RWPE2 (cell line): Measurements from ENCODE around the gene SCARF1.

ENCODE experiments used
- ATAC-seq: fragments of 200-7000 bp; cut with Tn5 transposase; 3 replicates; pipeline ENCODE4 v1.9.1; 2021; ENCODE audit warnings: low read depth
- DNase-seq: peaks from one replicate; pipeline ENCODE4 v3.0.0-alpha.2; 2020; ENCODE audit warnings: low spot score
- H3K27ac ChIP-seq: fragments of 450-650 bp; 2 replicates; pipeline ENCODE4 v1.5.1; 2017; ENCODE audit warnings: mild to moderate bottlenecking; ENCODE audit not compliant: poor library complexity, severe bottlenecking
- H3K27me3 ChIP-seq: fragments of 250-450 bp; sonication (Bioruptor Pico); 2 replicates; pipeline ENCODE4 v1.5.1; 2021; ENCODE audit warnings: mild to moderate bottlenecking, moderate library complexity; ENCODE audit not compliant: insufficient read depth, poor library complexity, severe bottlenecking
- H3K36me3 ChIP-seq: fragments of 250-450 bp; sonication (Bioruptor Pico); 2 replicates; pipeline ENCODE4 v1.5.1; 2020; ENCODE audit warnings: low read depth, mild to moderate bottlenecking, moderate library complexity
- H3K4me1 ChIP-seq: fragments of 250-450 bp; sonication (Bioruptor Pico); 2 replicates; pipeline ENCODE4 v1.5.1; 2021; ENCODE audit warnings: mild to moderate bottlenecking, moderate library complexity; ENCODE audit not compliant: insufficient read depth, poor library complexity, severe bottlenecking
- H3K4me3 ChIP-seq: fragments of 250-450 bp; sonication (Bioruptor Pico); 2 replicates; pipeline ENCODE4 v1.5.1; 2021; ENCODE audit warnings: mild to moderate bottlenecking, moderate library complexity; ENCODE audit not compliant: severe bottlenecking
- H3K9me3 ChIP-seq: fragments of 250-450 bp; sonication (Bioruptor Pico); 2 replicates; pipeline ENCODE4 v1.5.1; 2021; ENCODE audit warnings: mild to moderate bottlenecking, moderate library complexity; ENCODE audit not compliant: severe bottlenecking
- TF ChIP-seq, protein P1 (sequence below): fragments of 450-650 bp; IDR thresholded peaks from one replicate; pipeline ENCODE4 v1.5.1; 2017; ENCODE audit warnings: mild to moderate bottlenecking, moderate library complexity; ENCODE audit not compliant: poor library complexity, severe bottlenecking

The SCARF1 gene

DNA sequence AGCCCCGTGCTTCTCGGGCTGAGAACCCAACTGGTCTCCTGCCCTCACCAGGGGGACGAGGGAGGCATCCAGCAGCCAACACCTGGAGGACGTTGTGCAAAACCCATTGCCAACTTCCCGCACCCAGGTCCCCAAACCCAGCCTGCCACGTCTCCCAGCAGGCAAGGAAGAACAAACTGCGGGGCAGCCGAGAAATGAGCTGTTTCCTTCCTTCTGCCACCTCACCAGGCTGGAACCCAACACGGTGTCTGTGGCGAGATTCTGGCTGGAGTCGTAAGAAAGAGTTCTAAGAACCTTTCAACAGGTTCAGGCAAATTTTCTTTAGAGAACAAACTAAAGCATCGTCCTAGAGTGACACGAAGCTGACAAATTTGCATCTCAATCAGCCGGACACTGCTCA is 20.5 kb downstream of the SCARF1 start:
- Histone ChIP-seq H3K4me3 (no peak overlapping the region), H3K36me3 (peaks cover 9% of the 10 kb centered on the region; the same call in 1 of the 2 replicates), H3K27me3 (no peaks in the 10 kb centered on the region), H3K9me3 (no peaks in the 10 kb centered on the region), H3K4me1 (no peaks in the 10 kb centered on the region), H3K27ac (no peak overlapping the region)
- TF ChIP-seq, protein P1, sequence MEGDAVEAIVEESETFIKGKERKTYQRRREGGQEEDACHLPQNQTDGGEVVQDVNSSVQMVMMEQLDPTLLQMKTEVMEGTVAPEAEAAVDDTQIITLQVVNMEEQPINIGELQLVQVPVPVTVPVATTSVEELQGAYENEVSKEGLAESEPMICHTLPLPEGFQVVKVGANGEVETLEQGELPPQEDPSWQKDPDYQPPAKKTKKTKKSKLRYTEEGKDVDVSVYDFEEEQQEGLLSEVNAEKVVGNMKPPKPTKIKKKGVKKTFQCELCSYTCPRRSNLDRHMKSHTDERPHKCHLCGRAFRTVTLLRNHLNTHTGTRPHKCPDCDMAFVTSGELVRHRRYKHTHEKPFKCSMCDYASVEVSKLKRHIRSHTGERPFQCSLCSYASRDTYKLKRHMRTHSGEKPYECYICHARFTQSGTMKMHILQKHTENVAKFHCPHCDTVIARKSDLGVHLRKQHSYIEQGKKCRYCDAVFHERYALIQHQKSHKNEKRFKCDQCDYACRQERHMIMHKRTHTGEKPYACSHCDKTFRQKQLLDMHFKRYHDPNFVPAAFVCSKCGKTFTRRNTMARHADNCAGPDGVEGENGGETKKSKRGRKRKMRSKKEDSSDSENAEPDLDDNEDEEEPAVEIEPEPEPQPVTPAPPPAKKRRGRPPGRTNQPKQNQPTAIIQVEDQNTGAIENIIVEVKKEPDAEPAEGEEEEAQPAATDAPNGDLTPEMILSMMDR = no peak
- ATAC-seq = no peak
- DNase-seq = no peak

DNA sequence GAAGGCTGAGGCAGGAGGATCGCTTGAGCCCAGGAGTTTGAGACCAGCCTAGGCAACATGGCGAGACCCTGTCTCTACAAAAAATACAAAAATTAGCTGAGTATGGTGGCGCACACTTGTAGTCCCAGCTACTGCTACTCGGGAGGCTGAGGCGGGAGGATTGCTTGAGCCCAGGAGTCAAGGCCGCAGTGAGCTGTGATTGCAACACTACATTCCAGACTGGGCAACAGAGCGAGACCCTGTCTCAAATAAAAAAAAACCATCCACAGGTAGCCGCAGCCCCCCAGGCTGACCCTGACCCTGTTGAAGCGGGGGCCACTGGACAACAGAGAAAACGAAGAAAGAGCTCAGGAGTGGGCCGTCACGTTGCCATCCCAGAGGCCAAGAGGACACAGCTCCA is 20.9 kb downstream of the SCARF1 start:
- DNase-seq (no peak), ATAC-seq (no peak)
- no peaks in the 10 kb centered on the region for H3K4me1 ChIP-seq
- TF ChIP-seq, protein P1 = no peak
- H3K27me3 ChIP-seq = no peaks in the 10 kb centered on the region
- no peak overlapping the region for H3K27ac ChIP-seq
- H3K36me3 ChIP-seq = peaks cover 9% of the 10 kb centered on the region; the same call in 1 of the 2 replicates
- no peaks in the 10 kb centered on the region for H3K9me3 ChIP-seq
- H3K4me3 ChIP-seq = no peak overlapping the region

GRCh38 chr17:1623057-1623630 is 22.4 kb downstream of the SCARF1 start:
- H3K4me3 ChIP-seq = no peak overlapping the region
- H3K4me1 ChIP-seq = no peaks in the 10 kb centered on the region
- ATAC-seq (no peak), DNase-seq (no peak)
- peaks cover 9% of the 10 kb centered on the region; the same call in 1 of the 2 replicates for H3K36me3 ChIP-seq
- H3K9me3 ChIP-seq = no peaks in the 10 kb centered on the region
- TF ChIP-seq, protein P1 = no peak
- H3K27me3 ChIP-seq = no peaks in the 10 kb centered on the region
- H3K27ac ChIP-seq = no peak overlapping the region

- ATAC-seq (no peak), DNase-seq (no peak)
- TF ChIP-seq, protein P1 = no peak
- peaks cover 1% of the 10 kb centered on the region; the same call in 1 of the 2 replicates for H3K36me3 ChIP-seq
- H3K4me3 ChIP-seq = no peak overlapping the region
- no peaks in the 10 kb centered on the region for H3K9me3 ChIP-seq
- H3K27ac ChIP-seq = no peak overlapping the region
- H3K4me1 ChIP-seq = no peaks in the 10 kb centered on the region
- H3K27me3 ChIP-seq = no peaks in the 10 kb centered on the region
Measured at GRCh38 chr17:1621273-1621954, 24.1 kb downstream of the SCARF1 start.

GRCh38 chr17:1620486-1620885 is 25.0 kb downstream of the SCARF1 start:
- no peak; the same call in 2 of the 3 replicates for ATAC-seq
- no peaks in the 10 kb centered on the region for H3K27me3 ChIP-seq
- no peaks in the 10 kb centered on the region for H3K4me1 ChIP-seq
- H3K36me3 ChIP-seq = no peaks in the 10 kb centered on the region; the same call in 1 of the 2 replicates
- TF ChIP-seq, protein P1 = no peak
- no peak for DNase-seq
- H3K4me3 ChIP-seq = no peak overlapping the region
- H3K9me3 ChIP-seq = no peaks in the 10 kb centered on the region
- no peak overlapping the region for H3K27ac ChIP-seq
